ENCODE data around the gene GID8. TPM values are rescaled to one million over a fixed set of nuclear protein-coding genes. Genes with fewer than 3 reads are reported as not detected.

The GID8 gene
- total and polyA plus RNA-seq, 2 of the 13 experiments (the other 11 are each of a cell fraction or from before 2014, with no cell fraction given), result 39.6 to 59.8 TPM

DNA sequence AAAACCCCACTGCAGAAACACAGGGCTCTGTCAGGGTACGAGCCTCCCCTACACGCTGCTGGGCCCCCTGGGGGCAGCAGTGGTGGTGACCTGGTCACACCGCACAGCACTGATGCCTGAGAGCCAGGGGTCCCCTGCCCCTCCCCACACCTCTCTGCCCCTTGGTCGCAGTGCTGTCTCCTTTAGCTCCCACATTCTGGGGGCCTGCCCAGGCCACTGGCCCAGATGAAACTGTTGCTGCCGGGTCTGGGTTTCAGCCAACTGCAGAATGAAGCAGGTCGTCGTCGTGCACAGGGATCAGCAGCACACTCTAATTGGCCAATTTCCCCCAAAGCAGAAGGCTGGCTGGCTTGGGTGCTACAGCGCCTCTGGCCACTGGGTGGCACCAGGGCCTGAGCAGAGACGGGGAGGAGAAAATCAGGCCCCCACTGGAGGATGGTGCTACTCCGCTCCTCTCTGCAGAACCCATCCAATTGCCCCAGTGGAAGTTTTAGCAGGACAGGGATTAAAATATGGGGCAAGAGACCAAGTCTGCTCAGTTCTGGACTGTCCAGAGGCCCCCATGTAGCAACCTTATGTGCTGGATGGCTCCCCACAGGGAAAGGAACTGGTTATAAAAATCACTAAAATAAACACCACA lies 37.8 kb upstream of the GID8 start (continued):
- TF ChIP-seq, protein P1, sequence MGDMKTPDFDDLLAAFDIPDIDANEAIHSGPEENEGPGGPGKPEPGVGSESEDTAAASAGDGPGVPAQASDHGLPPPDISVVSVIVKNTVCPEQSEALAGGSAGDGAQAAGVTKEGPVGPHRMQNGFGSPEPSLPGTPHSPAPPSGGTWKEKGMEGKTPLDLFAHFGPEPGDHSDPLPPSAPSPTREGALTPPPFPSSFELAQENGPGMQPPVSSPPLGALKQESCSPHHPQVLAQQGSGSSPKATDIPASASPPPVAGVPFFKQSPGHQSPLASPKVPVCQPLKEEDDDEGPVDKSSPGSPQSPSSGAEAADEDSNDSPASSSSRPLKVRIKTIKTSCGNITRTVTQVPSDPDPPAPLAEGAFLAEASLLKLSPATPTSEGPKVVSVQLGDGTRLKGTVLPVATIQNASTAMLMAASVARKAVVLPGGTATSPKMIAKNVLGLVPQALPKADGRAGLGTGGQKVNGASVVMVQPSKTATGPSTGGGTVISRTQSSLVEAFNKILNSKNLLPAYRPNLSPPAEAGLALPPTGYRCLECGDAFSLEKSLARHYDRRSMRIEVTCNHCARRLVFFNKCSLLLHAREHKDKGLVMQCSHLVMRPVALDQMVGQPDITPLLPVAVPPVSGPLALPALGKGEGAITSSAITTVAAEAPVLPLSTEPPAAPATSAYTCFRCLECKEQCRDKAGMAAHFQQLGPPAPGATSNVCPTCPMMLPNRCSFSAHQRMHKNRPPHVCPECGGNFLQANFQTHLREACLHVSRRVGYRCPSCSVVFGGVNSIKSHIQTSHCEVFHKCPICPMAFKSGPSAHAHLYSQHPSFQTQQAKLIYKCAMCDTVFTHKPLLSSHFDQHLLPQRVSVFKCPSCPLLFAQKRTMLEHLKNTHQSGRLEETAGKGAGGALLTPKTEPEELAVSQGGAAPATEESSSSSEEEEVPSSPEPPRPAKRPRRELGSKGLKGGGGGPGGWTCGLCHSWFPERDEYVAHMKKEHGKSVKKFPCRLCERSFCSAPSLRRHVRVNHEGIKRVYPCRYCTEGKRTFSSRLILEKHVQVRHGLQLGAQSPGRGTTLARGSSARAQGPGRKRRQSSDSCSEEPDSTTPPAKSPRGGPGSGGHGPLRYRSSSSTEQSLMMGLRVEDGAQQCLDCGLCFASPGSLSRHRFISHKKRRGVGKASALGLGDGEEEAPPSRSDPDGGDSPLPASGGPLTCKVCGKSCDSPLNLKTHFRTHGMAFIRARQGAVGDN (CRISPR knock-in tag; IDR thresholded peaks at IDR 0.05), result peak; percentile 97
- peak; percentile 23; the same call in 1 of the 2 replicates for TF ChIP-seq ELF1 (CRISPR knock-in tag; IDR thresholded peaks at IDR 0.05)
- peak; percentile 64; the same call in 1 of the 2 replicates for TF ChIP-seq JDP2 (CRISPR knock-in tag; IDR thresholded peaks at IDR 0.05; ENCODE audit: borderline replicate concordance)
- no peak for TF ChIP-seq SETDB1 (CRISPR knock-in tag; IDR thresholded peaks at IDR 0.05; ENCODE audit: borderline replicate concordance)
- no peak; the same call in 1 of the 2 replicates for TF ChIP-seq PAX8 (CRISPR knock-in tag; IDR thresholded peaks at IDR 0.05; ENCODE audit: borderline replicate concordance)
- TF ChIP-seq, protein P2, sequence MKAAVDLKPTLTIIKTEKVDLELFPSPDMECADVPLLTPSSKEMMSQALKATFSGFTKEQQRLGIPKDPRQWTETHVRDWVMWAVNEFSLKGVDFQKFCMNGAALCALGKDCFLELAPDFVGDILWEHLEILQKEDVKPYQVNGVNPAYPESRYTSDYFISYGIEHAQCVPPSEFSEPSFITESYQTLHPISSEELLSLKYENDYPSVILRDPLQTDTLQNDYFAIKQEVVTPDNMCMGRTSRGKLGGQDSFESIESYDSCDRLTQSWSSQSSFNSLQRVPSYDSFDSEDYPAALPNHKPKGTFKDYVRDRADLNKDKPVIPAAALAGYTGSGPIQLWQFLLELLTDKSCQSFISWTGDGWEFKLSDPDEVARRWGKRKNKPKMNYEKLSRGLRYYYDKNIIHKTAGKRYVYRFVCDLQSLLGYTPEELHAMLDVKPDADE (CRISPR knock-in tag; IDR thresholded peaks at IDR 0.05), result peak; percentile 94
- TF ChIP-seq, protein P3, sequence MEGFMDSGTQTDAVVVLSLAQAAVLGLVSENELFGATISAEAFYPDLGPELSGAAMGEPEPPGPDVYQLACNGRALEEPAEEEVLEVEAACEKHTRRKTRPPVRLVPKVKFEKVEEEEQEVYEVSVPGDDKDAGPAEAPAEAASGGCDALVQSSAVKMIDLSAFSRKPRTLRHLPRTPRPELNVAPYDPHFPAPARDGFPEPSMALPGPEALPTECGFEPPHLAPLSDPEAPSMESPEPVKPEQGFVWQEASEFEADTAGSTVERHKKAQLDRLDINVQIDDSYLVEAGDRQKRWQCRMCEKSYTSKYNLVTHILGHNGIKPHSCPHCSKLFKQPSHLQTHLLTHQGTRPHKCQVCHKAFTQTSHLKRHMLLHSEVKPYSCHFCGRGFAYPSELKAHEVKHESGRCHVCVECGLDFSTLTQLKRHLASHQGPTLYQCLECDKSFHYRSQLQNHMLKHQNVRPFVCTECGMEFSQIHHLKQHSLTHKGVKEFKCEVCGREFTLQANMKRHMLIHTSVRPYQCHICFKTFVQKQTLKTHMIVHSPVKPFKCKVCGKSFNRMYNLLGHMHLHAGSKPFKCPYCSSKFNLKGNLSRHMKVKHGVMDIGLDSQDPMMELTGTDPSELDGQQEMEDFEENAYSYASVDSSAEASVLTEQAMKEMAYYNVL (CRISPR knock-in tag; IDR thresholded peaks at IDR 0.05; ENCODE audit: borderline replicate concordance), result peak; percentile 42; the same call in 1 of the 2 replicates
- TF ChIP-seq CCAR2 (optimal IDR thresholded peaks at IDR 0.05; ENCODE audit: low read depth, low read length), result no peak
- peak; percentile 44 for TF ChIP-seq TEAD3 (CRISPR knock-in tag; optimal IDR thresholded peaks at IDR 0.05; ENCODE audit: borderline replicate concordance)
- TF ChIP-seq ATAD3A (CRISPR knock-in tag; IDR thresholded peaks at IDR 0.05), result no peak
- TF ChIP-seq, protein P4, sequence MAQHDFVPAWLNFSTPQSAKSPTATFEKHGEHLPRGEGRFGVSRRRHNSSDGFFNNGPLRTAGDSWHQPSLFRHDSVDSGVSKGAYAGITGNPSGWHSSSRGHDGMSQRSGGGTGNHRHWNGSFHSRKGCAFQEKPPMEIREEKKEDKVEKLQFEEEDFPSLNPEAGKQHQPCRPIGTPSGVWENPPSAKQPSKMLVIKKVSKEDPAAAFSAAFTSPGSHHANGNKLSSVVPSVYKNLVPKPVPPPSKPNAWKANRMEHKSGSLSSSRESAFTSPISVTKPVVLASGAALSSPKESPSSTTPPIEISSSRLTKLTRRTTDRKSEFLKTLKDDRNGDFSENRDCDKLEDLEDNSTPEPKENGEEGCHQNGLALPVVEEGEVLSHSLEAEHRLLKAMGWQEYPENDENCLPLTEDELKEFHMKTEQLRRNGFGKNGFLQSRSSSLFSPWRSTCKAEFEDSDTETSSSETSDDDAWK (CRISPR knock-in tag; IDR thresholded peaks at IDR 0.05), result no peak
- TF ChIP-seq, protein P5, sequence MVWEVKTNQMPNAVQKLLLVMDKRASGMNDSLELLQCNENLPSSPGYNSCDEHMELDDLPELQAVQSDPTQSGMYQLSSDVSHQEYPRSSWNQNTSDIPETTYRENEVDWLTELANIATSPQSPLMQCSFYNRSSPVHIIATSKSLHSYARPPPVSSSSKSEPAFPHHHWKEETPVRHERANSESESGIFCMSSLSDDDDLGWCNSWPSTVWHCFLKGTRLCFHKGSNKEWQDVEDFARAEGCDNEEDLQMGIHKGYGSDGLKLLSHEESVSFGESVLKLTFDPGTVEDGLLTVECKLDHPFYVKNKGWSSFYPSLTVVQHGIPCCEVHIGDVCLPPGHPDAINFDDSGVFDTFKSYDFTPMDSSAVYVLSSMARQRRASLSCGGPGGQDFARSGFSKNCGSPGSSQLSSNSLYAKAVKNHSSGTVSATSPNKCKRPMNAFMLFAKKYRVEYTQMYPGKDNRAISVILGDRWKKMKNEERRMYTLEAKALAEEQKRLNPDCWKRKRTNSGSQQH (CRISPR knock-in tag; IDR thresholded peaks at IDR 0.05; ENCODE audit: low read depth), result peak; percentile 82; the same call in 1 of the 2 replicates
- no peak for TF ChIP-seq CBX2 (IDR thresholded peaks at IDR 0.05; ENCODE audit: low read depth, low read length)
- no peak; the same call in 1 of the 2 replicates for TF ChIP-seq CBX2 (CRISPR knock-in tag; IDR thresholded peaks at IDR 0.05; ENCODE audit: low read depth)
- TF ChIP-seq JUND (CRISPR knock-in tag; IDR thresholded peaks at IDR 0.05), result no peak; the same call in 1 of the 2 replicates
- no peak; the same call in 1 of the 2 replicates for TF ChIP-seq NFKBIZ (CRISPR knock-in tag; IDR thresholded peaks at IDR 0.05)
- no peak; the same call in 1 of the 2 replicates for TF ChIP-seq ETV5 (CRISPR knock-in tag; IDR thresholded peaks at IDR 0.05; ENCODE audit: borderline replicate concordance)
- no peak for TF ChIP-seq NPAS2 (CRISPR knock-in tag; IDR thresholded peaks at IDR 0.05; ENCODE audit: borderline replicate concordance)
